AG09319 (cell line): Measurements from ENCODE around the gene STKLD1.
"Not testable (repeated sequence)": the region's sequence is repeated elsewhere in the genome, so short reads cannot be mapped to it uniquely, and the experiment has no call there.

Experiments used
- DNase-seq: peaks from one replicate; pipeline ENCODE4 v3.0.0-alpha.2; 2010; ENCODE audit warnings: low read depth; ENCODE audit errors: extremely low read depth
- TF ChIP-seq, protein P1 (sequence below): IDR thresholded peaks from 2 replicates; pipeline ENCODE4 v1.5.1; 2011; ENCODE audit warnings: low read depth, mild to moderate bottlenecking, inconsistent platforms, low read length, moderate library complexity

The STKLD1 gene

GRCh38 chr9:133333011-133333410, 43.2 kb upstream of the STKLD1 start:
- TF ChIP-seq, protein P1, sequence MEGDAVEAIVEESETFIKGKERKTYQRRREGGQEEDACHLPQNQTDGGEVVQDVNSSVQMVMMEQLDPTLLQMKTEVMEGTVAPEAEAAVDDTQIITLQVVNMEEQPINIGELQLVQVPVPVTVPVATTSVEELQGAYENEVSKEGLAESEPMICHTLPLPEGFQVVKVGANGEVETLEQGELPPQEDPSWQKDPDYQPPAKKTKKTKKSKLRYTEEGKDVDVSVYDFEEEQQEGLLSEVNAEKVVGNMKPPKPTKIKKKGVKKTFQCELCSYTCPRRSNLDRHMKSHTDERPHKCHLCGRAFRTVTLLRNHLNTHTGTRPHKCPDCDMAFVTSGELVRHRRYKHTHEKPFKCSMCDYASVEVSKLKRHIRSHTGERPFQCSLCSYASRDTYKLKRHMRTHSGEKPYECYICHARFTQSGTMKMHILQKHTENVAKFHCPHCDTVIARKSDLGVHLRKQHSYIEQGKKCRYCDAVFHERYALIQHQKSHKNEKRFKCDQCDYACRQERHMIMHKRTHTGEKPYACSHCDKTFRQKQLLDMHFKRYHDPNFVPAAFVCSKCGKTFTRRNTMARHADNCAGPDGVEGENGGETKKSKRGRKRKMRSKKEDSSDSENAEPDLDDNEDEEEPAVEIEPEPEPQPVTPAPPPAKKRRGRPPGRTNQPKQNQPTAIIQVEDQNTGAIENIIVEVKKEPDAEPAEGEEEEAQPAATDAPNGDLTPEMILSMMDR = no peak
- no peak for DNase-seq

GRCh38 chr9:133333566-133333965, 42.6 kb upstream of the STKLD1 start:
- DNase-seq = no peak

GRCh38 chr9:133334161-133334560, 42.0 kb upstream of the STKLD1 start:
- TF ChIP-seq, protein P1 = no peak
- DNase-seq = no peak

More at GRCh38 chr9:133333566-133333965, 42.6 kb upstream of the STKLD1 start:
- TF ChIP-seq, protein P1 = no peak

GRCh38 chr9:133334888-133335287, 41.3 kb upstream of the STKLD1 start:
- DNase-seq = not testable (repeated sequence)

DNA sequence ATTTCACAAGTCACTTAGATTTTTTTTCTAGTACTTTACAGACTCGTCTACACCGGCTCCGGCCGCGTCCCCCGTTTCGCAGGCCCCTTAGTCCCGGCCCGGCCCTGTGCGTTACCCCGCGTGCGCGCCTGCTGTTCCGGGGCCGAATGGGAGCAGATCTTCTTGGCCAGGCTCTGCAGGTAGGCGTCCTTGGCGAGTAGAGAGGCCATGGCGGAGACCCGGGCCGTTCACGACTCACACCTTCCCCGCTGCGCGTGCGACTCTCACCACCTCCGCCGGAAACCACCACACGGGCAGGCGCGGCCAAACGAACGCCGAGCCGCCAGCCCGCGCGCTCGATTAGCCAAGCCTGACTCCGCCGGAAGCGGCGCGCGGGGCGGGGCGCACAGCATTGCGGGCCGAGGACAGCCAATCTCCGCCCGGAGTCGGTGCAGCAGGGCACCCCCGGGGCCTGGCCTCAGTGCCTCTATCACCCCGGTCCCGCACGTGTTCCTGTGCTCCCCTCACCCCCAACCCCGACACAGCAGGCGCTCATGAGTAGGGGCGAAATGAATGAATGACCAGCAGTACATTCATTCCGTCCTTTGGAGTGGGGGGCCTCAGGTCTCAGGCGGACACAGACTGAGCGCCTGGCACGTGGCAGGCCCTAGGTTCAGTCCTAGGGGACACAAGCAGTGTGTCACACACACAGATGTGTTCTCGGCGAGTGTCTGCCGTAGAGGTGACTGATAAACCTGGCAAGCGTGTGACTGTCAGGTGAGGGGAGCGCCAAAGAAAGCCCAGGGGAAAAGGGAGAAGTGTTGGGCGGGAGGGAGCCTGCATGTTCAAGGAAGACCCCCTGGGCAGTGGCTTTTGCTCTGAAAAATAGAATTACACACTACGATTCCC, 40.0 kb upstream of the STKLD1 start, which contains the start of gene SURF6:
TSS of gene SURF6 (minus strand) at position 265 of the 888 bp plus-strand sequence. CDS start at position 209, 56 bp downstream.
- TF ChIP-seq, protein P1 = no peak
- peak; percentile 58 for DNase-seq

DNA sequence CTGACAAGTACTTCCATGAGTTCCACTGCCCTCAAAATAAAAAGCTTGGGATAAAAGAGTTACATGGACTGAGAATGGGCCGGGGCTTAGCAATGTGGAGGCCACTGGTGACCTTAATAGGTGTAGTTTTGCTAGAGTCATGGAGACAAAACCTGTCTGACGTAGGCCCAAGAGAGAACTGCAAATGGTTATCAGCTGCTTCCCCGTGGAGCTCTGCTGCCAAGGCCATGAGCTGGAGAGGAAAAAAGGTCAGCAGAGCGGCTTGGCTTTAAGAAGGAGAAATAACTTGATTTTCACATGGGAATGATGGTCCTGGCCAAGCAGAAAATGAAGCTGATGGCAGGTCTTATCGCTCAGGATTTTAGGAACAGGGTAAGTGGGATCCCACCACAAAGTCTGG, 36.5 kb upstream of the STKLD1 start:
- TF ChIP-seq, protein P1 = no peak
- no peak for DNase-seq

DNA sequence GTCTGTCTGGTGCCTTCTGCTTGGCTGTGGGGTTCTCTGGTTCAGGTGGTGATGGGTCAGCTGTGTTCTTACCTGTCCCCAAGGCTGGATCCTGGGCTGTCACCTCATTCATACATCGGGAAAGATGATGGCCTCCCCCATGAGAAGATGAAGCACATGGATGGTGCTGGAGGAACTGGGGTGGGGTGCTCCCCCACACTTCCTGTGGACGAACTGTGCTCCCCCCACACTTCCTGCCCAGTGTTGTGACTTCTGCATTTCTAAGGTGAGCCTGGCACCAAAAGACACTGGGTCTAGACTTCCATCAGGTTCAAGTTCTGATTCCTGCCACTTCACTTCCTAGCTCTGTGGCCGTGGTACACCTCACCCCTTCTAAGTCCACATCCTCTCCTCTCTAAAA, 35.9 kb upstream of the STKLD1 start:
- DNase-seq = no peak
- TF ChIP-seq, protein P1 = no peak
